NB4 (cell line): Measurements from ENCODE around the gene CTBP2.

ENCODE experiments used
- DNase-seq: peaks from one replicate; pipeline ENCODE4 v3.0.0; 2010; ENCODE audit warnings: low read depth
- H3K4me3 ChIP-seq: one replicate; pipeline ENCODE4 v1.5.1; 2011; ENCODE audit warnings: mild to moderate bottlenecking, low read depth, low read length, moderate library complexity
- CTCF ChIP-seq: IDR thresholded peaks from one replicate; pipeline ENCODE4 v1.5.1; 2012; ENCODE audit warnings: low read depth, low read length
- MAX ChIP-seq: IDR thresholded peaks from 2 replicates; pipeline ENCODE4 v1.6.1; 2011; ENCODE audit warnings: low read depth, low read length
- MYC ChIP-seq: IDR thresholded peaks from 2 replicates; pipeline ENCODE4 v1.6.1; 2011; ENCODE audit warnings: low read depth, low read length
- POLR2A ChIP-seq: IDR thresholded peaks from 2 replicates; pipeline ENCODE4 v1.6.1; 2011; ENCODE audit warnings: mild to moderate bottlenecking; ENCODE audit not compliant: insufficient read length; ENCODE audit errors: extremely low read depth

CTBP2 gene

GRCh38 chr10:125112697-125113494 lies 47.5 kb downstream of the CTBP2 start:
- H3K4me3 ChIP-seq, result no peak overlapping the region
- TF ChIP-seq POLR2A (no peak), MAX (no peak), CTCF (no peak), MYC (no peak)
- no peak for DNase-seq

DNA sequence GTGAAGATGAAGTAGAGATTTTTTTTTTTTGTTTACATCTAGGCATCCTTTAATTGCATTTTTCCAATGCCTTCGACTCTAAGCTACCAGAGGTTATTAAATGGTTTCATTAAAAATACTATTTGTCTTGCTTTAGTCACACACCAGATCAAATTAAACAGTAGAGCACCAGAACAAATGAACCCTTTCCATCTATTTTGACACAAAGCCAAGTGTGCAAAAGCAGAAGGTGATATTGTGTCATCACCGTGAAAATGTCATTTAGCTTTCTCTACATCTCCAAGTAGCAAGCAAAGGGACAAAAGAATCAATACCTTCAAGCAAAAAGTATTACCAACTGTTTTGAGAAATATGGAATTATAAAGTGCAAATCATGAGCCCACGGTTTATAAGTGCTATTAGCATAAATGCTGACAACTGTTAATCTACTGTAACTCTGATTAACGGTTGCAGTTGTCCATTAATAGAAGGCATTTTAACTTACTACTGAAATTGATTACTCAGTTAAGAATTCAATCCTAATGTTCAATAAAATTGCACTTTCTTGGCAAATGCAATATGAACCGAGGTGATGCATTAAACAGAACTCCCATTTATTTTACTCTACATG lies 49.1 kb downstream of the CTBP2 start:
- DNase-seq, result no peak
- TF ChIP-seq MAX (no peak), POLR2A (no peak), MYC (no peak), CTCF (no peak)
- H3K4me3 ChIP-seq, result no peak overlapping the region

DNA sequence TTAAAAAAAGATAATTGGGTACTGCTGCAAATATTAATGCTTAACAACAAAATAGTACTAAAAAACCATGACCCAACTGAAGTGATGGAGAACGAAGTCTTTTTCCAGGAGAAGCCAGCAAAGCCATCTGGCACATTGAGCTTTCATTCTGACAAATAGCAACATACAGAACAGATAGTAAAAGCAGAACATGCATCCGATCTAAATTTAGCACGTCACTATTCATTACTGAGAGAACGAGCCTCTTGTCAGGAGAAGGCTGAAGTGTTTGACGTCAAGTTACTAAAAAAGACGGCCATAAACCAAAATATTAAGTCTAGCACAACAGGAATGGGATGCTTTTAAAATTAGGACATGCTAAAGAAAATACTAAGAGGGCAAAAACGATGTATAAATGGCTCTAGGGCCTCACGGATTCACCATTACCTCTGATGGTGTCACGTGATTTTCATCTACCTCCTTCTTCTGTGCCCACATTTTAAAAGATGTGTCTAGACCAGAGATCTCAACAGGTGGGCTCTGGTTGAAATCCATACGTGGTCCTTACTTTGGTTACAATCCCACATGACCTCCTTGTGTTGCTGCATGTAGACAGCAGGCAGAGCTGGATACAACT lies 52.3 kb downstream of the CTBP2 start:
- no peak overlapping the region for H3K4me3 ChIP-seq
- TF ChIP-seq MAX (no peak), MYC (no peak), CTCF (no peak), POLR2A (no peak)
- DNase-seq, result no peak

DNA sequence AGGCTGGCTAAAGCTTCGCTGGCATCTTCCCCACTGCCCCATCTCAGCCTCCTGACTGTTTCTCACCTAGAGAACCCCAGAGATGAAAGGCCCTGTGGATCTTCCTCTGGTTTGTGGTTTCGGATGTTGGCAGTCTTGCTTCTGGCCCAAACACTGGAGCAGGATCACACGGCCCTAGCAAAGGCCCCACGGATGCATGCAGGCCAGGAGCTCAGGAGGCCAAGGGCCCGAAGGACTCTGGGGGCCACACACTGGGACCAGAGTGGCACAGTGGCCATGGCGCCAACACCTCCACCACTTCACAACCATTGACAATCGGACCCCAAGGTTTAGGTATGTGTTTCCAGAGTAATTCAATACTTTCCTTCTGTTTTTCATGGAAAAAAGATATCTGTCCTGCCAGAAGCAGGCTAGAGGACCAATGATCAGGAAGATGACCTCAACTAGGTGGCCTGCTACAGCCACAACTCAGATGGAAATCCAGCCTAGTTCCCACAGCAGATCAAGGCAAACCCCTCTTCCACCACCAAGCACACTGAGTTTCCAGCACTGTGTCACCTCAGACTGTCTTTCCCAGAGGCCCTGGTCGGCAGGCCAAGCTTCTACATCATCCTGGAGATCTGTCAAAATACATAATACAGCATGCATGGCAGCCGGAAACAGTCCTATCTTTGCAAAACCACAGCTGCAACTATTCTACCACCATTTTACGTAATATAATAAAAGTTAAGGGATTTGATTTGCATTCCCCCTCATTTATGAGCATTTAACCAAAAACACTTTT lies 53.0 kb downstream of the CTBP2 start:
- DNase-seq, result no peak
- TF ChIP-seq CTCF, result no peak
- TF ChIP-seq POLR2A, result no peak
- TF ChIP-seq MAX, result no peak
- no peak for TF ChIP-seq MYC
- H3K4me3 ChIP-seq, result no peak overlapping the region

DNA sequence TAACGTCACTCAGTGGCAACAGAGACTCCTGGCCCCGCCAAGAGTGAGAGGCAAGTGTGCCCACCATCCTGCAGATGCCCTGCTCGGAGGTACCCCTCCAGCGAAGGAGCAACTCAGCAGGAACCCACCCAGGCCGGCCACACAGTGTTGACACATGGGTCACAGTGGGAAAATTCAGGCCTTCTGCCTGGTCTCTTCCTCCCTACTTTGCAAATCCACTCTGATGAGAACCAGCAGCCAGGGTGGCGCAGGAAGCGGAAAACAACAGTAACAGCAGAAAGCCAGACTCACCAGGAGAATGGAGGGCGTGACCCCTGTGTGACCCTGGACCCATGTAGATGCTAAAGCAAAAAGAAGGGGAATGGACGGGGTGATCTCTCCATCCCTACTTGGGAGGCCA lies 53.8 kb downstream of the CTBP2 start:
- H3K4me3 ChIP-seq, result no peak overlapping the region
- no peak for TF ChIP-seq CTCF
- no peak for DNase-seq
